K562 (cell line): ENCODE measurements around the gene CSMD2. TPM values are rescaled to one million over a fixed set of nuclear protein-coding genes. Genes with fewer than 3 reads are reported as not detected.

Experiments used
- ATAC-seq: fragments of 200-7000 bp; cut with Tn5 transposase; 3 replicates; pipeline ENCODE4 v1.9.1; 2020; ENCODE audit warnings: moderate library complexity
- BruUV-seq: library from RNA; stranded (reverse); fragments of 400-500 nt; replicated peaks from 2 replicates; lab custom pipeline; 2021; lab: Mats Ljungman, UMichigan
- CTCF ChIA-PET: fragments of 300-600 bp; formaldehyde crosslinking; extraction: SDS; loops from one replicate; lab custom pipeline; 2021; ENCODE audit warnings: low intra/inter-chr PET ratio; lab: Yijun Ruan, JAX
- POLR2A ChIA-PET: fragments of 300-600, 350-650 bp; sonication (Branson Sonifier 250); formaldehyde crosslinking; extraction: SDS; loops from one replicate; lab custom pipeline; 2021; ENCODE audit warnings: antibody characterized with exemption, inconsistent platforms; lab: Yijun Ruan, JAX
- DNase-seq, 4 experiments: peaks; one replicate each; pipeline versions ENCODE4 v3.0.0 to v3.0.0-alpha.2; 2011 to 2018; ENCODE audit warnings: low spot score in 3 of 4, mixed read lengths in 3 of 4; ENCODE audit errors: extremely low read depth in 1 of 4
- FAIRE-seq: peaks from 2 replicates; lab custom pipeline; 2011; peaks lifted over from hg19 to GRCh38; lab: Jason Lieb, UNC
- H2AFZ ChIP-seq: 2 replicates; pipeline ENCODE4 v1.6.0; 2011; ENCODE audit warnings: low read depth, low read length, control low read depth, inconsistent platforms
- H3K27ac ChIP-seq: fragments of 200-600 bp; 3 replicates; pipeline ENCODE4 v1.8.0; 2011; ENCODE audit warnings: low read depth, mild to moderate bottlenecking, control low read depth, inconsistent platforms, low read length, moderate library complexity, mixed read lengths; ENCODE audit errors: extremely low read depth
- H3K27me3 ChIP-seq, 2 experiments: fragments of 300-600 bp in 1 of 2; 2 replicates in 1 of 2; 3 replicates in 1 of 2; pipeline versions ENCODE4 v1.6.0 to v1.8.0; 2011; ENCODE audit warnings: inconsistent platforms in 2 of 2, low read length in 2 of 2, mild to moderate bottlenecking in 1 of 2, mixed read lengths in 1 of 2, moderate library complexity in 1 of 2; ENCODE audit not compliant: control insufficient read depth in 2 of 2, insufficient read depth in 2 of 2
- H3K36me3 ChIP-seq: fragments of 300-600 bp; 3 replicates; pipeline ENCODE4 v1.8.0; 2011; ENCODE audit warnings: mild to moderate bottlenecking, low read length, inconsistent platforms; ENCODE audit not compliant: control insufficient read depth, insufficient read depth
- H3K4me1 ChIP-seq, 2 experiments: fragments of 200-600 bp in 1 of 2; replicated peaks in 1 of 2; 2 replicates in 1 of 2; 3 replicates in 1 of 2; pipeline versions ENCODE4 v1.5.1 to v1.8.0; 2011; ENCODE audit warnings: inconsistent platforms in 2 of 2, low read length in 2 of 2, mild to moderate bottlenecking in 1 of 2, mixed read lengths in 1 of 2, moderate library complexity in 1 of 2; ENCODE audit not compliant: control insufficient read depth in 2 of 2, insufficient read depth in 2 of 2
- H3K4me2 ChIP-seq: 2 replicates; pipeline ENCODE4 v1.6.1; 2011; ENCODE audit warnings: low read length, control low read depth, inconsistent platforms, mixed read lengths; ENCODE audit not compliant: insufficient read depth
- H3K4me3 ChIP-seq: fragments of 200-600 bp; sonication (generic), shearing (Covaris generic); 2 replicates; pipeline ENCODE4 v1.5.1; 2016; ENCODE audit warnings: control low read depth, inconsistent platforms
- H3K79me2 ChIP-seq: fragments of 200-600 bp; 3 replicates; pipeline ENCODE4 v1.8.0; 2011; ENCODE audit warnings: low read length, inconsistent platforms; ENCODE audit not compliant: control insufficient read depth, insufficient read depth
- H3K9ac ChIP-seq, 2 experiments: 2 replicates each; pipeline versions ENCODE4 v1.6.0 to v1.6.1; 2011; ENCODE audit warnings: low read depth in 2 of 2, low read length in 2 of 2, control low read depth in 1 of 2, inconsistent platforms in 1 of 2, mild to moderate bottlenecking in 1 of 2, mixed read lengths in 1 of 2; ENCODE audit not compliant: insufficient read depth in 1 of 2
- H3K9me1 ChIP-seq: one replicate; pipeline ENCODE4 v1.6.0; 2011; ENCODE audit warnings: inconsistent platforms, mild to moderate bottlenecking, low read length, moderate library complexity; ENCODE audit not compliant: control insufficient read depth, insufficient read depth
- H3K9me3 ChIP-seq: replicated peaks from 2 replicates; pipeline ENCODE4 v1.5.1; 2011; ENCODE audit warnings: low read depth, low read length, inconsistent platforms; ENCODE audit not compliant: control insufficient read depth, insufficient read depth
- H4K20me1 ChIP-seq: replicated peaks from 2 replicates; pipeline ENCODE4 v1.6.1; 2011; ENCODE audit warnings: low read length, inconsistent platforms, mixed read lengths; ENCODE audit not compliant: control insufficient read depth, insufficient read depth
- ARID1B ChIP-seq: fragments of 450-650 bp; IDR thresholded peaks from 2 replicates; pipeline ENCODE4 v1.6.1; 2016; ENCODE audit warnings: antibody characterized with exemption, mild to moderate bottlenecking, inconsistent platforms
- DNMT1 ChIP-seq: fragments of 450-650 bp; IDR thresholded peaks from 2 replicates; pipeline ENCODE4 v1.6.1; 2016; ENCODE audit warnings: antibody characterized with exemption, mild to moderate bottlenecking
- ELF4 ChIP-seq: fragments of 450-650 bp; formaldehyde crosslinking; IDR thresholded peaks from 2 replicates; pipeline ENCODE4 v1.4.0; 2022; ENCODE audit warnings: missing genetic modification characterization
- GMEB1 ChIP-seq: fragments of 250-450 bp; sonication (Bioruptor Pico); IDR thresholded peaks from 2 replicates; pipeline ENCODE4 v1.4.0; 2020; ENCODE audit warnings: mild to moderate bottlenecking
- ILK ChIP-seq: fragments of 450-650 bp; IDR thresholded peaks from 2 replicates; pipeline ENCODE4 v1.6.1; 2016; ENCODE audit warnings: missing genetic modification characterization, low read depth, mild to moderate bottlenecking, missing compliant biosample characterization, moderate library complexity, borderline replicate concordance
- SMAD3 ChIP-seq: fragments of 450-650 bp; formaldehyde crosslinking; conservative IDR thresholded peaks from 2 replicates; pipeline ENCODE4 v1.4.0; 2020; ENCODE audit warnings: mild to moderate bottlenecking
- SMAD4 ChIP-seq: fragments of 250-450 bp; sonication (Bioruptor Pico); conservative IDR thresholded peaks from 2 replicates; pipeline ENCODE4 v1.8.0; 2021; ENCODE audit warnings: inconsistent platforms, mild to moderate bottlenecking, moderate library complexity
- TRIM28 ChIP-seq: fragments of 450-650 bp; IDR thresholded peaks from 2 replicates; pipeline ENCODE4 v1.6.1; 2017
- XRCC5 ChIP-seq: fragments of 200-400 bp; formaldehyde crosslinking; IDR thresholded peaks from 2 replicates; pipeline ENCODE4 v1.6.1; 2017; ENCODE audit warnings: low read depth, mild to moderate bottlenecking, low read length
- ZEB2 ChIP-seq: fragments of 450-650 bp; IDR thresholded peaks from 2 replicates; pipeline ENCODE4 v1.6.1; 2016
- ZMIZ1 ChIP-seq, 2 experiments: fragments of 150-350 bp in 1 of 2; IDR thresholded peaks; 2 replicates each; pipeline ENCODE4 v1.6.1; 2012 to 2016; ENCODE audit warnings: low read depth in 2 of 2, low read length in 2 of 2, mild to moderate bottlenecking in 1 of 2, moderate library complexity in 1 of 2
- ZNF197 ChIP-seq: fragments of 200-800 bp; sonication (Bioruptor generic); IDR thresholded peaks from 2 replicates; pipeline ENCODE4 v1.6.1; 2016; ENCODE audit warnings: low read depth, missing genetic modification characterization, missing compliant biosample characterization
- ZNF592 ChIP-seq: fragments of 450-650 bp; IDR thresholded peaks from 2 replicates; pipeline ENCODE4 v1.6.1; 2017; ENCODE audit warnings: antibody characterized with exemption, mild to moderate bottlenecking
- WGBS: fragments of 100-300 bp; shearing (Covaris generic); methylation state at CpG from one replicate; pipeline ENCODE4 v1.1.6; 2016; ENCODE audit warnings: low coverage, mixed read lengths; ENCODE audit not compliant: insufficient coverage; ENCODE audit errors: missing lambda C conversion rate; 5-methylcytosine and 5-hydroxymethylcytosine counted together
- in situ Hi-C: fragments of 300-500 bp; cut with MboI; formaldehyde crosslinking; loops from 4 replicates; pipeline ENCODE4 v1.15.0; 2018; ENCODE audit warnings: inconsistent platforms, mixed read lengths
- intact Hi-C: fragments of 100-400 bp; cut with micrococcal nuclease; formaldehyde crosslinking; loops from 2 replicates; pipeline ENCODE4 v1.14.2; 2022
- polyA plus RNA-seq, 8 experiments: library from polyadenylated mRNA; depleted of rRNA in 4 of 8; stranded (reverse) in 5 of 8; unstranded in 3 of 8; fragments of >200 nt; fragmentation: Nextera tagmentation in 2 of 8; fragmentation: Illumina TruSeq in 1 of 8; extraction: Ambion mirVana in 2 of 8; extraction: Trizol in 1 of 8; gene quantifications; 2 replicates each; pipeline versions ENCODE4 v1.2.1 to v1.2.3, GENCODE V29; 2011 to 2014; ENCODE audit warnings: inconsistent platforms in 1 of 8, missing spikeins in 1 of 8
- total RNA-seq, 7 experiments: library from RNA; depleted of rRNA in 6 of 7; stranded (reverse); fragments of >200 nt in 6 of 7; fragmentation: Illumina TruSeq in 2 of 7; extraction: Trizol in 2 of 7; gene quantifications; 2 replicates each; pipeline versions ENCODE4 v1.2.1 to v1.2.3, GENCODE V29; 2011 to 2021; ENCODE audit warnings: low replicate concordance in 1 of 7

The CSMD2 gene
- total and polyA plus RNA-seq, 9 of the 15 experiments (the other 6 are each of a cell fraction or from before 2014, with no cell fraction given) = not detected

- TF ChIP-seq ZMIZ1 (IDR thresholded peaks at IDR 0.05; ENCODE audit: low read depth in 2 of 2, low read length in 2 of 2) (no peak), ILK (tag) (no peak), ZEB2 (no peak)
These were observed 484.7 kb downstream of the CSMD2 start (continued) for GRCh38 chr1:33680281-33680840.

GRCh38 chr1:33670567-33670966 is 494.5 kb downstream of the CSMD2 start:
- no peak overlapping the region for H3K27ac ChIP-seq
- no peak for ATAC-seq
- H3K79me2 ChIP-seq = no peaks in the 10 kb centered on the region
- POLR2A ChIA-PET = no interaction called here
- no peak overlapping the region for H2AFZ ChIP-seq
- in situ Hi-C loops (no loop called here), intact Hi-C loops (no loop called here)
- H3K4me1 ChIP-seq = no peaks in the 10 kb centered on the region
- BruUV-seq = no TSS peak
- WGBS = 0% methylated on average over 1 of the region's 1 CpG
- H3K4me3 ChIP-seq = no peak overlapping the region
- no peak for DNase-seq
- no peak for FAIRE-seq
- no peaks in the 10 kb centered on the region for H4K20me1 ChIP-seq
- H3K9ac ChIP-seq = no peak overlapping the region
- H3K9me1 ChIP-seq = no peaks in the 10 kb centered on the region
- no peak overlapping the region for H3K4me2 ChIP-seq
- no peaks in the 10 kb centered on the region for H3K36me3 ChIP-seq
- CTCF ChIA-PET = no interaction called here
- 0 out of 5 replicates have a peak, but pooled peaks cover 0 to 6% of the 10 kb centered on the region in 2 experiments for H3K27me3 ChIP-seq
- H3K9me3 ChIP-seq = no peaks in the 10 kb centered on the region
- TF ChIP-seq ZNF197 (CRISPR knock-in tag) (no peak), GMEB1 (no peak), ZNF592 (no peak), XRCC5 (no peak), DNMT1 (no peak), TRIM28 (no peak), SMAD3 (CRISPR knock-in tag) (no peak), ELF4 (CRISPR knock-in tag) (no peak), SMAD4 (no peak), ARID1B (no peak)
